ENCODE measurements around the gene TIMP3. TPM values are rescaled to one million over a fixed set of nuclear protein-coding genes. Genes with fewer than 3 reads are reported as not detected.

The TIMP3 gene
- polyA plus RNA-seq, 1 donor from 2014 or later, result 0.72 TPM

DNA sequence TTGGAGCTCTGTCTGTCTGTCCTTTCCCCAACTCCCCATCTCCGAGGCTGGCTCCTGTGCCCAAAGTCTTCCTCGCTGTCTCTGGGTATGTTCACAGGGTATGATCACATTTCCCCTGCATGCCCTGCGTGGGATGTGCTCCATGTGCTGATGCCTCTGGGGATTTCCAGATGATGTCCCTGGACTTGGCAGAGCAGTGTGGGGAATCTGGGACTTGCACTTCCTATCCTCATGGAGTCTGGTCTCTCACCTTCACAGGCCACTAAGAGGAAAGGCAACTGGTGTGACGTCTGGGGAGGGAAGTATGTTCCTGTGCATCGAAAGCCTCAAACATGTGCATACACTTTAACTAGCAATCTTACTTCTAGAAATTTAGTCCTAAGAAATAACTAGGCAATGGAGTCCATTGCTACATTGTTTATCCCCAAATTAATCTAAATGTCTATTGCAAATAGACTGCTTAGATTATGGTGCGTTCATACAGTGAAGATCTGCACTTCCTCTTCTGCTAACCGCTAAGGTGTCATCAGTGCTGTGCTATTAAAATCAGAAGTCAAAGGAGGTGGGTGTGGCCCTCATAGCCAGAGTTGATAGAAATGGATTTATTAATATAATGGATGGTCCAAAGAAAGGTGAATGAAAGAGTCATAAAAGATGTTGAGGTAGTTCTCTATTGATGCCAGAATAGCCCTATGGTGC, 20.8 kb downstream of the TIMP3 start:
- no peaks in the 10 kb centered on the region for H3F3A ChIP-seq (ENCODE audit: insufficient read depth, low read length, poor library complexity, severe bottlenecking)
- no peaks in the 10 kb centered on the region for H3K9me3 ChIP-seq (ENCODE audit: low read length)
- no peak overlapping the region for H3K9ac ChIP-seq (ENCODE audit: low read length)
- no peaks in the 10 kb centered on the region for H3K36me3 ChIP-seq (ENCODE audit: insufficient read depth, low read length)
- no peak for TF ChIP-seq MXI1 (conservative IDR thresholded peaks at IDR 0.05; ENCODE audit: poor library complexity, severe bottlenecking)
- TF ChIP-seq EZH2 (IDR thresholded peaks at IDR 0.05; ENCODE audit: borderline replicate concordance, insufficient read depth, low read length, poor library complexity, severe bottlenecking), result no peak
- TF ChIP-seq RAD21 (conservative IDR thresholded peaks at IDR 0.05), result no peak
- no peak for TF ChIP-seq EP300 (conservative IDR thresholded peaks at IDR 0.05; ENCODE audit: poor library complexity, severe bottlenecking)
- TF ChIP-seq CTCF (IDR thresholded peaks at IDR 0.05; ENCODE audit: poor library complexity, severe bottlenecking), result no peak
- no peak for TF ChIP-seq SMC3 (conservative IDR thresholded peaks at IDR 0.05; ENCODE audit: poor library complexity)
- TF ChIP-seq TAF1 (IDR thresholded peaks at IDR 0.05; ENCODE audit: low read depth), result no peak
- TF ChIP-seq POLR2AphosphoS5 (IDR thresholded peaks at IDR 0.05), result no peak
- no peak for TF ChIP-seq REST (IDR thresholded peaks at IDR 0.05; ENCODE audit: borderline replicate concordance)
- no peaks in the 10 kb centered on the region for H3K79me2 ChIP-seq (replicated peaks; ENCODE audit: insufficient read depth, low read length)
- H4K20me1 ChIP-seq (ENCODE audit: insufficient read depth), result no peaks in the 10 kb centered on the region
- H3K4me2 ChIP-seq (ENCODE audit: low read length), result no peak overlapping the region
- no peaks in the 10 kb centered on the region for H3K9me2 ChIP-seq (ENCODE audit: insufficient read depth, low read length)
- no peaks in the 10 kb centered on the region for H3K27me3 ChIP-seq (ENCODE audit: insufficient read depth, low read depth, low read length)
- no peak overlapping the region for H2AFZ ChIP-seq (ENCODE audit: low read depth, low read length)
- no peak overlapping the region for H3K27ac ChIP-seq (ENCODE audit: low read length)
- no peak overlapping the region for H3K4me3 ChIP-seq (ENCODE audit: low read length)

DNA sequence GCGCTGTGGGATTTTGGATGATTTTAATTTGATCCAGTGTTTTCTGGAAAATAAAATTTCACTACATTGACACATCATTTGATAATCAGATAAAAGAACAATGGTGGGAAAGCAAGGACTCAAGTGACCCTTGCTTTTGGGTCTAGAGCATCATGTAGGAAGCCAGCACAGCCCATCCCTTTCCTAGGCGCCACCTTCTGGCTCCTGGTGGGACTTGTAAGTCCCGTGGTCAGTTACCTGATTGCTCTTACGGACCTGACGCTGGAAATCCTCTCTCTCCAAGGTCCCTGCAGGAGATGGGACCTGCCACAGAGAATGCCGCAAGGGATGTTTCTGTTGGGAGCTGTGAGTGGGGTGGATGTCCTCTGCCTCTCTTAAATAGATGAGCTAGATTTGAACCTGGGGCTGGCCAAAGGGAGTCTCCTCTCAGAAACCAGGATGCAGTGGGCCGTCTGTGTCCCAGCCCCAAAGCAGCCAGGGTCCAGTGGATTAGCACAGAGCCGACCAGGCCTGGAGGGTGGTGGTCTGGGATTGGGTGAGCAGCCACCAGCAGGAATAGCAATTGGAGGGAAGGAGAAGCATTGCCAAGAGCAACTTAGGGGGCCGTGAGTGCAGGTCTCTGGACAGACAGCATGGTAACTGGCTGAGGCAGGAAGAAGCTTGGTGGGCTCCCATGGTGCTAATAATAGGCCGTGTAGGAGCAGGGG, 21.7 kb downstream of the TIMP3 start:
- H3K4me3 ChIP-seq (ENCODE audit: low read length), result no peak overlapping the region
- H3K9ac ChIP-seq (ENCODE audit: low read length), result no peak overlapping the region
- TF ChIP-seq CTCF (IDR thresholded peaks at IDR 0.05; ENCODE audit: poor library complexity, severe bottlenecking) (no peak), RAD21 (conservative IDR thresholded peaks at IDR 0.05) (no peak), SMC3 (conservative IDR thresholded peaks at IDR 0.05; ENCODE audit: poor library complexity) (no peak), MXI1 (conservative IDR thresholded peaks at IDR 0.05; ENCODE audit: poor library complexity, severe bottlenecking) (no peak), TAF1 (IDR thresholded peaks at IDR 0.05; ENCODE audit: low read depth) (no peak), REST (IDR thresholded peaks at IDR 0.05; ENCODE audit: borderline replicate concordance) (no peak), EP300 (conservative IDR thresholded peaks at IDR 0.05; ENCODE audit: poor library complexity, severe bottlenecking) (no peak), EZH2 (IDR thresholded peaks at IDR 0.05; ENCODE audit: borderline replicate concordance, insufficient read depth, low read length, poor library complexity, severe bottlenecking) (no peak), POLR2AphosphoS5 (IDR thresholded peaks at IDR 0.05) (no peak)
- no peaks in the 10 kb centered on the region for H3K79me2 ChIP-seq (replicated peaks; ENCODE audit: insufficient read depth, low read length)
- no peaks in the 10 kb centered on the region for H3K27me3 ChIP-seq (ENCODE audit: insufficient read depth, low read depth, low read length)
- H3K27ac ChIP-seq (ENCODE audit: low read length), result no peak overlapping the region
- no peaks in the 10 kb centered on the region for H3F3A ChIP-seq (ENCODE audit: insufficient read depth, low read length, poor library complexity, severe bottlenecking)
- H2AFZ ChIP-seq (ENCODE audit: low read depth, low read length), result no peak overlapping the region
- no peaks in the 10 kb centered on the region for H3K9me3 ChIP-seq (ENCODE audit: low read length)
- H3K36me3 ChIP-seq (ENCODE audit: insufficient read depth, low read length), result no peaks in the 10 kb centered on the region
- H3K4me2 ChIP-seq (ENCODE audit: low read length), result no peak overlapping the region
- H3K9me2 ChIP-seq (ENCODE audit: insufficient read depth, low read length), result no peaks in the 10 kb centered on the region
- no peaks in the 10 kb centered on the region for H4K20me1 ChIP-seq (ENCODE audit: insufficient read depth)
